ENCODE results near the gene TRAF1.

TRAF1 gene

GRCh38 chr9:120866651-120867050, 59.9 kb downstream of the TRAF1 start:
- DNase-seq, result no peak

- no peak for DNase-seq
These were observed 60.8 kb downstream of the TRAF1 start for GRCh38 chr9:120865809-120866208.

DNA sequence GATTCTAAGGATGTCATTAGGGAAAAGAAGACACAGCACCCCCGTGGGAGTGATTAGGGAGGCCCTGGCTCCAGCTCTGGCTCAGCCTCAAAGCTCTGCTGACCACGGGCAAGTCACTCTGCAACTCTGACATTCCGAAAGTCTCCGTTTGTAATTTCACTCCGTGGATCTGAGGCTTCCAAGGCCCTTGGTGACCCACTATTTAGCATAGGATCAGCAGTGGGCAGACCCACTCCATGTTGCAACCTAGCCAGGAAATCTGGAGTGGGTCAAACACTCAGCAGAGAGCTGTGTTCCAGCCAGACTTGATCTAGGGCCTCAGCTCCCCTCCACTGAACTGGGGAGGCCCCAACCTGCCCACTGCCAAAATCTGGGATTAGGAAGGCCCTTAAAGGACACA, 61.4 kb downstream of the TRAF1 start:
- DNase-seq, result no peak

DNA sequence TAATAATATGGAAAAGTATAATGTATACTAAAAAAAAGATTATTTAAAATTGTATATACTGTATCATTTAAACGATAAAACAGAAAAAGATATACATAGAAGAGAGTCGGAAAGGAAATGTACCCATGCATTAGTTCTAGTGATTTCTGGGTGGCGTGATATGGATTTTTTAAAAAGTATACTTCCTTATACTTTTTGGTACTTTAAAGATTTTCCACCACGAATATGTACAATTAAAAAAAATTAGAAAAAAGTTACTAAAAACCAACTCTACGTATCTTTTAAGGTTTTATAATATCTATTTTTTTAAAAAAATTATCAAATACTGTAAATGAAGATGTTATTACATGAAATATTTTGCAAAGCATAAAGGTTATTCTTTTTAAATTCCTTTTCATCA, 61.9 kb downstream of the TRAF1 start:
- DNase-seq, result no peak

- DNase-seq, result no peak
These were observed 62.8 kb downstream of the TRAF1 start for GRCh38 chr9:120863833-120864232.

DNA sequence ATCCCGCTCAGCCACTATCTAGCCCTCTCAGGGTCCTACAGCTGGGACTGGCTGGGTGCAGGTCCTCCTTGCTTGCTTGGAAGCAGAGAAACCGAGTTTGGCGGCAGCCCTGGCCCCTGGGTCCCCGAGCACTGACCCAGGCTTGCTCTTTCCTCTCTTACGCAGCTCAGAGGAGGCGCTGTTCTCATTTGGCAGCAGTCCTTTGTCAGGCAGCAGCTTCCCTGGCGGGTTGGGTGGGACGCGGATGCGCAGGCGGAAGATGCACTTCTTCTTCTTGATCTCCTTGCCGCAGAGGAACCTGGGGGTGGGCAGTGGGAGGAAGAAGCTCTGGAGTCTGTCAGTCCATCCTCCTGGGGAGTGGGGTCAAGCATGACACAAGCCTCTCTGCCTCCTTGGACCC, 64.1 kb downstream of the TRAF1 start:
- DNase-seq, result no peak

DNA sequence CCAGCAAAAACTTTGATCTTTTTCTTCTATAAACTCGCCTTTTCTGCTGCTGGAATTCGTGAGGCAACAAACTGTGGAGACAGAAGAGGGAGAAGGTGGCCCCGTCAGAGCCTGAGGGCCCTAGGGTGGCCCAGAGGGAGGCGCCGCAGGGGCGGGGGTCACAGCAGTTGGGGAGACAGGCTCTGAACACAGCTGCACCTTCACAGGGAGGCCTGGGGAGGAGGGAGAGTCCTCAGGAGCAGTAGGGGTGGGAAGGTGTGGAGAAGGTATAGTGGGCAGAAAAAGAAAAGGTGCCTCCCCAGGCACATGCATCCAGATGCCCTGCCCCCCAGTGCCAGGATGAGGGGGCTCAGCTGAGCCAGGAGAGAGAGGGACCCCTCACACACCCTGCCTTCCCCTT, 64.7 kb downstream of the TRAF1 start:
- no peak for DNase-seq

GRCh38 chr9:120860083-120860482, 66.5 kb downstream of the TRAF1 start:
- no peak for DNase-seq

- no peak for DNase-seq
These were observed 67.2 kb downstream of the TRAF1 start for GRCh38 chr9:120859361-120859760.

DNA sequence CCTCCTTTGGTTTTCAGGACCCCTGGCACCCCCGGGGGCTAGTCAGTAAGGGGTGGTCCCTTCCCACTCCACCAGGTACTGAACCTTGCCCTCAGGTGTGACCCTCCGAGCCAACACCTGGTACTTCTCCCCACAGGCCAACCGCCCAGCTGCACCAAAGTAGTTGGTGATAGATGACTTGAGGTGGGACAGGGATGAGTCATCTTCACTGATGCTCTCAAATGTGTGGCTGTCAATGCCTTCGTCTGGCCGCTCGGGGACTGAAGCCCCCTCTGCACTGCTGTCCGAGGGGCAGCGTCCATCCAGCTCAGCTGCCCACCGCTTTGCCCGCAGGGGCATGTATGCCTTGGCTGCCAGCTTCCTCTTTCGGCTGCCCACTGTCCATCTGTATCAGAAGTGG, 68.7 kb downstream of the TRAF1 start:
- no peak for DNase-seq

DNA sequence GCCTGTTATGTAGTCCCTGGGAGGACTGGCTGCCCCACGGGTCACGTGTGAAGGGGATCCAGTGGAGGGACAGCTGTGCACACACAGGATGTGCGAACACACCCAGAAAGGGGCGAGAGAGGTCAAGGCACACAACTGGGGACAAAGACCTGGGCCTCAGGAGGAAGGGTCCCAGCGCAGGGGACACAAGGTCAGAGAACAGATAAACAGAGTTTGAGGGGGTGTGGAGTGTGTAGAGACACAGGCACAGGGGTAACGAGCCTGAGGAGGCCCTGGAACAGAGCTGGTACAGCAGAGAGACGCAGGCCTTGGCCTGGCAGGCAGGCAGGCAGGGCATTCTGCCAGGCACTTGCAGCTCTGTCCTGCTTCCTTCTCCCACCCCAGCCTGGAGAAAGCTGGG, 69.1 kb downstream of the TRAF1 start:
- no peak for DNase-seq

DNA sequence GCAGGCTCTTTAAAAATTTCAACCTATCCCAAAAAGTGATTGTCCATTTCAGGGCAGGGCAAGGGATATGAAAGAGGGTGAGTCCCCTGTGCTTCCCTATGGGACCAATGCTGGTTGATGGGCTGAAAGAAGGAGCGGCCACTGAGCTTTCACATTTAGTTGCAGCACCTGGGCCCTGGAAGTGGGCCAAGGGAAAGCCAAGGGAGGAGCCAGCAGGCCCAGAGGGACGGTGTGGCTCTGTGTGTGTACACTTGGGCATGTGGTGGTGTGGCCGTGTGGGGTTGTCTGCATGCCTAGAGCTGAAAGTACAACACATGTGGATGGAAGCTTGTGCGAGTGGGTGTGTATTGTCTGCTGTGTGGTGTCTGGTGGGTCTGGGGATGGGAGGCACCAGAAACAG, 69.9 kb downstream of the TRAF1 start:
- DNase-seq, result no peak

DNA sequence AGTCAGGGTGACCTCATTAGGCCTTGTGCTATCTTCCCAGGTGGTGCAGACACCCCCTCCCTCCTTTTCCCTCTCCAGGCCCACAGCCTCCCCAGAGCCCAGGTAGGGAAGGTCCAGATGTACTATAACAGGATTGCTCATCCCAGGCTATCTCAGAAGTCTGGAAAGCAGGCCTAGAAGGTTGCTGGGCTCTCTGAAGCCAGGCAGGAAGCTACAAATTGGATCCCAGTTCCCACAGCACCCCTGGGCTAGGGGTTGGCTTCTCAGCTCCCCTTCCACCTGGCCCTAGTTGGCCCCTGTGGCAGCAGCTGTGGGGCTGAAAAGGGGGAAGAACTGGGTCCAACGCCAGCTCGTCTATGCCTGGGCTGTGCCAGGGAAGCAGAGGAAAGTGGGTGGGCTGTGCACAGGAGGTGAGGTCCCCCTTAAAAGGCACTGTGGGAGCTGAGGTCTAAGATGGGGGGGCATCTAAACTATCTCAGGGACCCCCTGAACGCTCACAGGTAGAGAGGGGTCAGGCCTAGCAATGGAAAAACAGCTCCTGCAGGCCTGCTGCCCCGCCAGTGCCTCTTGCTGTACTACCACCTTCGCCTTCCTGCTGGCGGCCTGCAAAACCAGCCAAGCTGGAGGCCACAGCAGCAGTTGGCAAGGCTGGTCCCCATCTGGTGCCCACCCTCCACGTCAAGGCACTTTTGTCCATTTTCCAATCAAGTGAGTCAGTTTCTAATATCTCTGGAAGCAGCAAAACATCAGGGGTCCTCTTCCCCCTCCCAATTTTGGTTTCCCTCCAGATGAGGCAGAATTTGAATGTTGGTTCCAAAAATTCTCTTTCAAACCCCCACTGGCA, 70.5 kb downstream of the TRAF1 start:
- no peak for DNase-seq

GRCh38 chr9:120854596-120855327, 71.8 kb downstream of the TRAF1 start:
- DNase-seq, result no peak

- DNase-seq, result no peak
These were observed 73.4 kb downstream of the TRAF1 start for GRCh38 chr9:120853198-120853597.
